Measurements from ENCODE around the gene WASF2. TPM values are rescaled to one million over a fixed set of nuclear protein-coding genes. Genes with fewer than 3 reads are reported as not detected.

The WASF2 gene
- total RNA-seq, 1 donor from 2014 or later: 40.3 TPM

GRCh38 chr1:27358038-27358927, 131.7 kb downstream of the WASF2 start:
- no peak for DNase-seq

DNA sequence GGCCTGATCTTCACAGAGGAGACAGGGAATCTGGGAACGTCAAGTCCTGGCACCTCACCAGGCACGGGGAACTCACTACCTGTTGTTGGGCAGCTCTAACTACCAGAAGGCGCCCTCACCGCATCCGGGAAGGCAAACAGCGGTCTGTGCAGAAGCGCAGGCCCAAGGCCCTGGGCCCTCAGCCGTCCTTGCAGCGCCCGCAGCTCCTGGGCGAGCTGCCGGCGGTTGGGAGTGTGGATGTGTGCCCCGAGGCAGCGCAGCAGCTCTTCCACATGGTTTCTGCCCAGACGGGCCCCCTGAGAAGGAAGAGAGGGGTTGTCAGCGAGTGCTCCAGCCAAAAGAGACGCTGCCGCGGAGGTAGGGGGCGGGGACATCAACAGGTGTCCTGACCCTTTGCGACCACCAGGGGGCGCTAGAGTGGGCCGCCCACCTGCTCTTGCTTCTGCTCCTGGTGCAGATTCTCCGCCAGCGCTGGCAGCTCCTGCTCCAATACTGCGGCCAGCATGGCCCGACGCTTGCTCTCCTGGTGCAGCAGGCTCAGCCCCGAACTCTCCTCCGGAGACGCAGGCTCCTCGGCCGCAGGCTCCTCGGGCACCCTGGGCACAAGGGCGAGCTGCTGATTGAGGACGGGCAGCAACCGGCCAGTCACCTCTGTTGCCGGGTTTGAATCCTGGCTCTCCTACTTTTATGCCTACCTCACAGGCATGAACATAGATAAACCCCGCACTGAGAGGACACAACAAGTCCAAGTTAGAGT, 132.5 kb downstream of the WASF2 start:
- peak; percentile 86 for DNase-seq

- peak; percentile 57 for DNase-seq
Measured at GRCh38 chr1:27356619-27357280, 133.2 kb downstream of the WASF2 start.

DNA sequence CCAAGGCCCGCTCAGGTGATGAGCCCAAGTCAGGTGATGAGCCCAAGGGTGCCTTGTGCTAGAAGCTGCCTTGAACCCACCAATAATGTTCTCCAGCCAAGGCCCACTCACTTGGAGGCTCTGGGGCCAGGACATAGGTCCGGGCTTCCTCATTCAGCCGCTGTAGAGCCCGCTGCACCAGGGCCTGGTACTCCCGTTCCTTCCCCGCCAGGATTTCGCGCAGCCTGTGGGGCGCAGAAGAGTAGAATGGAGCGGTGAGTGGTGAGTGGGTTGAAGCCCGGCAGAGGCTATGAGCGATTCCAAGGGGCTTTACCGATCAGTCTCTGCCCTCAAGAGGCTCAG, 133.7 kb downstream of the WASF2 start:
- no peak for DNase-seq

DNA sequence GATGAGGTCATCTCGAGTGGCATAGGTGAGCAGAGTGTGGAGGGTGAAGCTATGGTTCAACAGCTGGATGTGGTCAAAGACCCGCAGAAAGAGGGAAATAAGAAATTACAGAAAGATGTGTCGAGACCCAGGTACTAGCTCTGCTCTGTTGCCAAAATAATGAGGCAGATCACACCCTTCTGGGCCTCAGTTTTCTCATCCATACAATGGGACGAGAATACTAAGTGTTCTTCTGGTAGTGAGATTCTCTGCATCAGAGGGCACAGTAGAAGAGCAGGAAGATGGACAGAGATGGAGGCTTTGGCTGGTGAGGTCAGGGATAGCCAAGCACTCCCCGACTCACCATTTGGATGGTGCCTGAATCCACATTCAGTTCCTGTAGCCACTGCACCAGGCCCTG, 134.3 kb downstream of the WASF2 start:
- no peak for DNase-seq

Other genes with a start within 250 kb of the WASF2 start
- gene TMEM222, start 168.0 kb downstream of the WASF2 start, total RNA-seq: 22.3 TPM
- 23.1 TPM for gene SYTL1, start 148.1 kb downstream of the WASF2 start, total RNA-seq
- gene MAP3K6, start 123.2 kb downstream of the WASF2 start, total RNA-seq: 12.9 TPM
- 0.82 TPM for gene FCN3, start 115.3 kb downstream of the WASF2 start, total RNA-seq
- gene CD164L2, start 106.8 kb downstream of the WASF2 start, total RNA-seq: 0.21 TPM
- 0.41 TPM for gene GPR3, start 97.5 kb downstream of the WASF2 start, total RNA-seq
- 50.8 TPM for gene AHDC1, start 114.0 kb upstream of the WASF2 start, total RNA-seq
- 6.6 TPM for gene FGR, start 145.0 kb upstream of the WASF2 start, total RNA-seq
- 30.4 TPM for gene IFI6, start 182.0 kb upstream of the WASF2 start, total RNA-seq
- gene FAM76A, start 235.8 kb upstream of the WASF2 start, total RNA-seq: 18.1 TPM

Measured in tongue (tissue), 2 donors.